ENCODE results near the gene KRT31.

- TF ChIP-seq, protein P1, sequence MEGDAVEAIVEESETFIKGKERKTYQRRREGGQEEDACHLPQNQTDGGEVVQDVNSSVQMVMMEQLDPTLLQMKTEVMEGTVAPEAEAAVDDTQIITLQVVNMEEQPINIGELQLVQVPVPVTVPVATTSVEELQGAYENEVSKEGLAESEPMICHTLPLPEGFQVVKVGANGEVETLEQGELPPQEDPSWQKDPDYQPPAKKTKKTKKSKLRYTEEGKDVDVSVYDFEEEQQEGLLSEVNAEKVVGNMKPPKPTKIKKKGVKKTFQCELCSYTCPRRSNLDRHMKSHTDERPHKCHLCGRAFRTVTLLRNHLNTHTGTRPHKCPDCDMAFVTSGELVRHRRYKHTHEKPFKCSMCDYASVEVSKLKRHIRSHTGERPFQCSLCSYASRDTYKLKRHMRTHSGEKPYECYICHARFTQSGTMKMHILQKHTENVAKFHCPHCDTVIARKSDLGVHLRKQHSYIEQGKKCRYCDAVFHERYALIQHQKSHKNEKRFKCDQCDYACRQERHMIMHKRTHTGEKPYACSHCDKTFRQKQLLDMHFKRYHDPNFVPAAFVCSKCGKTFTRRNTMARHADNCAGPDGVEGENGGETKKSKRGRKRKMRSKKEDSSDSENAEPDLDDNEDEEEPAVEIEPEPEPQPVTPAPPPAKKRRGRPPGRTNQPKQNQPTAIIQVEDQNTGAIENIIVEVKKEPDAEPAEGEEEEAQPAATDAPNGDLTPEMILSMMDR (IDR thresholded peaks at IDR 0.05), result no peak
- TF ChIP-seq EP300 (IDR thresholded peaks at IDR 0.05), result no peak
- no peak for TF ChIP-seq POLR2A (IDR thresholded peaks at IDR 0.05; ENCODE audit: low read depth)
- no peak for TF ChIP-seq POLR2AphosphoS5 (IDR thresholded peaks at IDR 0.05)
Measured at GRCh38 chr17:41413982-41414381, 16.6 kb upstream of the KRT31 start.

Measured in esophagus muscularis mucosa (tissue), 4 donors.